Vagina (tissue), 2 donors: Measurements from ENCODE around the gene SKAP1. TPM values are rescaled to one million over a fixed set of nuclear protein-coding genes. Genes with fewer than 3 reads are reported as not detected.

Experiments
- DNase-seq, 2 donors: peaks; one replicate each; pipeline ENCODE4 v3.0.0-alpha.2; 2017; ENCODE audit errors: extremely low spot score in 2 of 2
- H3K27ac ChIP-seq: fragments of 200-600 bp; sonication (generic); one replicate; pipeline ENCODE4 v1.5.1; 2019
- H3K27me3 ChIP-seq: fragments of 200-600 bp; sonication (generic); one replicate; pipeline ENCODE4 v1.5.1; 2019
- H3K36me3 ChIP-seq, 2 donors: fragments of 200-600 bp; sonication (generic); one replicate each; pipeline ENCODE4 v1.5.1; 2017 to 2019
- H3K4me1 ChIP-seq: fragments of 200-600 bp; sonication (generic); one replicate; pipeline ENCODE4 v1.5.1; 2019
- H3K4me3 ChIP-seq, 2 donors: fragments of 200-600 bp; sonication (generic); 1 replicate in 1 of 2; 2 replicates in 1 of 2; pipeline ENCODE4 v1.5.1; 2016 to 2019
- H3K9me3 ChIP-seq: fragments of 200-600 bp; sonication (generic); one replicate; pipeline ENCODE4 v1.5.1; 2019
- POLR2A ChIP-seq, 2 donors: fragments of 450-650 bp; IDR thresholded peaks; one replicate each; pipeline ENCODE4 v1.6.1; 2017; ENCODE audit warnings: antibody characterized with exemption in 2 of 2, mild to moderate bottlenecking in 2 of 2, moderate library complexity in 2 of 2
- POLR2AphosphoS5 ChIP-seq, 2 donors: sonication (generic); formaldehyde crosslinking; IDR thresholded peaks; one replicate each; pipeline ENCODE4 v1.9.0; 2017; ENCODE audit warnings: antibody characterized with exemption in 2 of 2, mild to moderate bottlenecking in 2 of 2, low read depth in 1 of 2; ENCODE audit not compliant: insufficient read depth in 1 of 2
- intact Hi-C: fragments of 100-400 bp; cut with DNase I; formaldehyde crosslinking; loops from one replicate; pipeline ENCODE4 v1.15.1; 2023
- total RNA-seq: library from RNA; depleted of rRNA; stranded (reverse); fragments of >200 nt; gene quantifications from one replicate; pipeline ENCODE4 v1.2.3, GENCODE V29; 2016
- TF ChIP-seq, protein P1 (sequence below), 3 experiments: fragments of 450-650 bp in 2 of 3; fragments of 200-600 bp in 1 of 3; sonication (generic) in 1 of 3; IDR thresholded peaks; one replicate each; pipeline ENCODE4 v1.5.1; 2017 to 2019; ENCODE audit warnings: antibody characterized with exemption in 3 of 3, mild to moderate bottlenecking in 2 of 3, moderate library complexity in 2 of 3

The SKAP1 gene
- total RNA-seq, 1 donor from 2014 or later: 5.6 TPM

DNA sequence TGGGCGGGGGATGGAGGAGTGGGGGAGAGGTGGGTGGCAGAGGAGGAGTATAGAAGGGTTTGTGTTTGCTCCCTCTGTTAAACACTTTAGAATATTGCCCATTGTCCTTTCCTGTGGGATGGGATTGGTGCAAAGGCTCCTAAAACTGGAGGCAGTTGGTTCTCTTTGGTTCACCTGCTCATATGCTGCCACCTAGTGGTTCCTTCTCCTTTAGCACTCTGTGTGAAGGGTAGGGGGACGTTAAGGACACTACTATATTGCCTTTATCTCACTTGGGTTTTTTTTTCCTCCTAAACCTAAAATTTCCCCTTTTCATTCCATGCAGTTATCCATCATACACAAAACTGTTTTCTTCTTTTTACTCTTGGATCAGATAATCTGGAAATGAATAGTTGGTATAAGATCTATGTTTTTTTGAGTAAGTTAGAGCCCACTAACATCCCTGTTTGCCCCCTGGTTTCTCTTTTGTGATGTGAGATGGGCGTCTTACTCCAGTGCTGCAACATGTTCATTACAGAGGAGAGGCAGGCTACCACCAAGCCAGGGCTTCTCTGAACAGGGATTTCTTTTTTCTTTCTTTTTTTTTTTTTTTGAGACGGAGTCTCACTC is 298.7 kb downstream of the SKAP1 start:
- intact Hi-C loops: no loop called here
- no peak for DNase-seq
- H3K27me3 ChIP-seq: no peaks in the 10 kb centered on the region
- H3K36me3 ChIP-seq: no peaks in the 10 kb centered on the region
- TF ChIP-seq POLR2AphosphoS5 (IDR thresholded peaks at IDR 0.05; ENCODE audit: insufficient read depth in 1 of 2, low read depth in 1 of 2) (peak in 1 of 2 donors; percentile 34), POLR2A (IDR thresholded peaks at IDR 0.05) (no peak)
- TF ChIP-seq, protein P1, sequence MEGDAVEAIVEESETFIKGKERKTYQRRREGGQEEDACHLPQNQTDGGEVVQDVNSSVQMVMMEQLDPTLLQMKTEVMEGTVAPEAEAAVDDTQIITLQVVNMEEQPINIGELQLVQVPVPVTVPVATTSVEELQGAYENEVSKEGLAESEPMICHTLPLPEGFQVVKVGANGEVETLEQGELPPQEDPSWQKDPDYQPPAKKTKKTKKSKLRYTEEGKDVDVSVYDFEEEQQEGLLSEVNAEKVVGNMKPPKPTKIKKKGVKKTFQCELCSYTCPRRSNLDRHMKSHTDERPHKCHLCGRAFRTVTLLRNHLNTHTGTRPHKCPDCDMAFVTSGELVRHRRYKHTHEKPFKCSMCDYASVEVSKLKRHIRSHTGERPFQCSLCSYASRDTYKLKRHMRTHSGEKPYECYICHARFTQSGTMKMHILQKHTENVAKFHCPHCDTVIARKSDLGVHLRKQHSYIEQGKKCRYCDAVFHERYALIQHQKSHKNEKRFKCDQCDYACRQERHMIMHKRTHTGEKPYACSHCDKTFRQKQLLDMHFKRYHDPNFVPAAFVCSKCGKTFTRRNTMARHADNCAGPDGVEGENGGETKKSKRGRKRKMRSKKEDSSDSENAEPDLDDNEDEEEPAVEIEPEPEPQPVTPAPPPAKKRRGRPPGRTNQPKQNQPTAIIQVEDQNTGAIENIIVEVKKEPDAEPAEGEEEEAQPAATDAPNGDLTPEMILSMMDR (IDR thresholded peaks at IDR 0.05): peak; percentile 61 to 76 (median 70)
- H3K27ac ChIP-seq: no peak overlapping the region
- H3K4me3 ChIP-seq: no peak overlapping the region
- H3K9me3 ChIP-seq: no peaks in the 10 kb centered on the region
- H3K4me1 ChIP-seq: no peaks in the 10 kb centered on the region

GRCh38 chr17:48129981-48130380 is 300.0 kb downstream of the SKAP1 start:
- no peaks in the 10 kb centered on the region for H3K36me3 ChIP-seq
- no peaks in the 10 kb centered on the region for H3K4me1 ChIP-seq
- H3K27ac ChIP-seq: no peak overlapping the region
- H3K4me3 ChIP-seq: no peak overlapping the region
- DNase-seq: no peak
- no peak for TF ChIP-seq POLR2A (IDR thresholded peaks at IDR 0.05)
- H3K9me3 ChIP-seq: no peaks in the 10 kb centered on the region
- H3K27me3 ChIP-seq: no peaks in the 10 kb centered on the region
- intact Hi-C loops: no loop called here

- intact Hi-C loops: no loop called here
- Histone ChIP-seq H3K36me3 (no peaks in the 10 kb centered on the region), H3K4me1 (no peaks in the 10 kb centered on the region), H3K9me3 (no peaks in the 10 kb centered on the region), H3K27me3 (no peaks in the 10 kb centered on the region), H3K27ac (no peak overlapping the region), H3K4me3 (no peak overlapping the region)
- TF ChIP-seq, protein P1 (IDR thresholded peaks at IDR 0.05): no peak
- TF ChIP-seq POLR2AphosphoS5 (IDR thresholded peaks at IDR 0.05; ENCODE audit: insufficient read depth in 1 of 2, low read depth in 1 of 2): no peak
- TF ChIP-seq POLR2A (IDR thresholded peaks at IDR 0.05): no peak
- DNase-seq: no peak
Measured at GRCh38 chr17:48128400-48128799, 301.6 kb downstream of the SKAP1 start.

DNA sequence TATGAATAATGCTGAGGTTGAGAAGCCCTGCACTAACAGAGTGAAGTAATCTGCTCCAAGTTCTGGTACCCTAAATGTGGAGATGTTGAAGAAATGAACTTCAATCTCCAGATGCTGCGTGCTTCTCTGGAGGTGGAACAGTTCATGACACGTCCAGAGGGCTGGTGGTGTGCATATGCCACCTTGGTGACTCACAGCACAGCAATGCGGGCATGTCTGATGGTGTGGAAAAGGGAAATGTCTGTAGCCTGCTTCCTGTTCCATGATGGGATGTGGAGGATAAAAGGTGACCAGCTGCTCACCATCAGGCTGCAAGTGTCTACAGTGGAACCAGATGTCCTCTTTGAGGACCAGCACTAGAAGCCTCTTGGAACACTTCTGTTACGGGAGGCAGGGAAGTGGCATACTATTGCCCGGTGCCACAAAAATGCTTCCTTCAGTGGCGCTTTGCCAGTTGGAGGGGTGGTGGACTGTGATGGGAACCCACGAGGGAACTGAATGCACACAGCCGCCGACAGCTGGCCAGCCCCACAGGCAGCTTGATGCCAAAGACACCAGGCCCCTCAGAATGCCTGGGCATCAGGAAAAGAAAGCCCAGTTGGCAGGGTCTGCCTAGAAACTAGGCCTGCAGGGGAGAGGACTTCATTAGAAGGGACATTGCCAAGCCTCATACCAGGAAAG is 302.5 kb downstream of the SKAP1 start:
- intact Hi-C loops: no loop called here
- Histone ChIP-seq H3K4me3 (no peak overlapping the region), H3K36me3 (peaks cover 0 to 6% of the 10 kb centered on the region in 2 donors), H3K27me3 (no peaks in the 10 kb centered on the region), H3K27ac (no peak overlapping the region), H3K9me3 (no peaks in the 10 kb centered on the region), H3K4me1 (no peaks in the 10 kb centered on the region)
- no peak for DNase-seq
- TF ChIP-seq, protein P1 (IDR thresholded peaks at IDR 0.05): no peak
- no peak for TF ChIP-seq POLR2A (IDR thresholded peaks at IDR 0.05)
- no peak for TF ChIP-seq POLR2AphosphoS5 (IDR thresholded peaks at IDR 0.05; ENCODE audit: insufficient read depth in 1 of 2, low read depth in 1 of 2)

GRCh38 chr17:48126532-48126850 is 303.5 kb downstream of the SKAP1 start:
- intact Hi-C loops: no loop called here
- Histone ChIP-seq H3K27ac (no peak overlapping the region), H3K9me3 (no peaks in the 10 kb centered on the region), H3K36me3 (peaks cover 0 to 17% of the 10 kb centered on the region in 2 donors), H3K4me1 (no peaks in the 10 kb centered on the region), H3K27me3 (no peaks in the 10 kb centered on the region), H3K4me3 (no peak overlapping the region)
- TF ChIP-seq, protein P1 (IDR thresholded peaks at IDR 0.05): no peak
- no peak for TF ChIP-seq POLR2A (IDR thresholded peaks at IDR 0.05)
- TF ChIP-seq POLR2AphosphoS5 (IDR thresholded peaks at IDR 0.05; ENCODE audit: insufficient read depth in 1 of 2, low read depth in 1 of 2): no peak
- no peak for DNase-seq
